GM13976 (cell line): Measurements from ENCODE around the gene FBXO47.

Source experiments
- DNase-seq: peaks from one replicate; pipeline ENCODE4 v3.0.0; 2012; ENCODE audit warnings: low spot score
- CTCF ChIP-seq: IDR thresholded peaks from 2 replicates; pipeline ENCODE4 v1.5.1; 2012; ENCODE audit warnings: borderline replicate concordance, mild to moderate bottlenecking; ENCODE audit not compliant: insufficient read depth; ENCODE audit errors: extremely low read depth, missing control alignments, control extremely low read depth
- in situ Hi-C: fragments of 300-500 bp; cut with MboI; formaldehyde crosslinking; loops from one replicate; pipeline ENCODE4 v1.12.0; 2022; ENCODE audit warnings: low sequenced_read_pairs, mixed read lengths, inconsistent platforms; ENCODE audit not compliant: unreplicated experiment

The FBXO47 gene

DNA sequence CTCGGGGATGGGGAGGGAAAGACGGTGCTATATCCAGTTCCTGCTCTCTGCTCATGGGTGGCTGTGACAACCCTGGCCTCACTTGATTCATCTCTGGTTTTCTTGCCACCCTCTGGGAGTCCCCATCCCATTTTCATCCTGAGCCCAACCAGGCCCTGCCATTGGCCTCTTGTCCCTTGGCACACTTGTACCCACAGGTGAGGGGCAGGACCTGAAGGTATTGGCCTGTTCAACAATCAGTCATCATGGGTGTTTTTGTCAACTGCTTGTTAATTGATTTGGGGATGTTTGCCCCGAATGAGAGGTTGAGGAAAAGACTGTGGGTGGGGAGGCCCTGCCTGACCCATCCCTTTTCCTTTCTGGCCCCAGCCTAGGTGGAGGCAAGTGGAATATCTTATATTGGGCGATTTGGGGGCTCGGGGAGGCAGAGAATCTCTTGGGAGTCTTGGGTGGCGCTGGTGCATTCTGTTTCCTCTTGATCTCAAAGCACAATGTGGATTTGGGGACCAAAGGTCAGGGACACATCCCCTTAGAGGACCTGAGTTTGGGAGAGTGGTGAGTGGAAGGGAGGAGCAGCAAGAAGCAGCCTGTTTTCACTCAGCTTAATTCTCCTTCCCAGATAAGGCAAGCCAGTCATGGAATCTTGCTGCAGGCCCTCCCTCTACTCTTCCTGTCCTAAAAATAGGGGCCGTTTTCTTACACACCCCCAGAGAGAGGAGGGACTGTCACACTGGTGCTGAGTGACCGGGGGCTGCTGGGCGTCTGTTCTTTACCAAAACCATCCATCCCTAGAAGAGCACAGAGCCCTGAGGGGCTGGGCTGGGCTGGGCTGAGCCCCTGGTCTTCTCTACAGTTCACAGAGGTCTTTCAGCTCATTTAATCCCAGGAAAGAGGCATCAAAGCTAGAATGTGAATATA lies 46.6 kb downstream of the FBXO47 start:
- in situ Hi-C loops: no loop called here
- TF ChIP-seq CTCF: no peak
- no peak for DNase-seq

DNA sequence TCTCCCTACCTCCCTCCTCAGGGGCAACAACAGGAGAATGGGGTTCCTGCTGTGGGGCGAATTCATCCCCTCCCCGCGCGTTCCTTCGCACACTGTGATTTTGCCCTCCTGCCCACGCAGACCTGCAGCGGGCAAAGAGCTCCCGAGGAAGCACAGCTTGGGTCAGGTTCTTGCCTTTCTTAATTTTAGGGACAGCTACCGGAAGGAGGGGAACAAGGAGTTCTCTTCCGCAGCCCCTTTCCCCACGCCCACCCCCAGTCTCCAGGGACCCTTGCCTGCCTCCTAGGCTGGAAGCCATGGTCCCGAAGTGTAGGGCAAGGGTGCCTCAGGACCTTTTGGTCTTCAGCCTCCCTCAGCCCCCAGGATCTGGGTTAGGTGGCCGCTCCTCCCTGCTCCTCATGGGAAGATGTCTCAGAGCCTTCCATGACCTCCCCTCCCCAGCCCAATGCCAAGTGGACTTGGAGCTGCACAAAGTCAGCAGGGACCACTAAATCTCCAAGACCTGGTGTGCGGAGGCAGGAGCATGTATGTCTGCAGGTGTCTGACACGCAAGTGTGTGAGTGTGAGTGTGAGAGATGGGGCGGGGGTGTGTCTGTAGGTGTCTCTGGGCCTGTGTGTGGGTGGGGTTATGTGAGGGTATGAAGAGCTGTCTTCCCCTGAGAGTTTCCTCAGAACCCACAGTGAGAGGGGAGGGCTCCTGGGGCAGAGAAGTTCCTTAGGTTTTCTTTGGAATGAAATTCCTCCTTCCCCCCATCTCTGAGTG lies 47.7 kb downstream of the FBXO47 start:
- in situ Hi-C loops: no loop called here
- no peak for DNase-seq
- no peak for TF ChIP-seq CTCF

DNA sequence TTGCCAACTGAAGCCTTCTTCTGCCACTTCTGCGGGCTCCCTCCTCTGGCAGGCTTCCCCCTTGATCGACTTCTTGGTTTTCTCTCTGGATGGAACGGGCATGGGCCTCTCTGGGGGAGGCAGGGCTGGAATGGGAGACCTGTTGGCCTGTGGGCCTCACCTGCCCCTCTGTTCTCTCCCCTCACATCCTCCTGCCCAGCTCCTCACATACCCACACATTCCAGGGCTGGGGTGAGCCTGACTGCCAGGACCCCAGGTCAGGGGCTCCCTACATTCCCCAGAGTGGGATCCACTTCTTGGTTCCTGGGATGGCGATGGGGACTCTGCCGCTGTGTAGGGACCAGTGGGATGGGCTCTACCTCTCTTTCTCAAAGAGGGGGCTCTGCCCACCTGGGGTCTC lies 48.3 kb downstream of the FBXO47 start:
- no peak for TF ChIP-seq CTCF
- in situ Hi-C loops: no loop called here
- DNase-seq: no peak

- no peak for TF ChIP-seq CTCF
- in situ Hi-C loops: no loop called here
- DNase-seq: no peak
Measured at GRCh38 chr17:38918129-38918913, 48.9 kb downstream of the FBXO47 start.

DNA sequence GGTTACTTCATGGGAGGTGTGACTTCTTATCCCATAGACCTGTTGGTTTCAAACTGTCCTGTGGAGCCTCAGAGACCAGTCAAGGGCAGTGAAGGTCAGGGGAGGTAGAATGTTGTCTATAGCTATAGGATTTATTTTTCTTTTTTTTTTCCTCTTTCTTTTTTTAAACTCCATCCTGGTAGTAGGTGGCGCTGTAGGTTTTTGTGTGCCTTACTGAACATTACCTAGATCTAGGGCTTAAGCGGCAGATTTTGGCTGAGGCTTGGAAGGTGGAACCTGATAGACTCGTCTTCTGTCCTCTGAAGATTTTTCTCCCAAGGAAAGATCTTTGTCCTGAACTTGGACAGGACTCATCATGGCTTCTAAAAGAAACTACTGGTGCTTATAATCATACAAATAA lies 49.9 kb downstream of the FBXO47 start:
- no peak for DNase-seq
- no peak for TF ChIP-seq CTCF
- in situ Hi-C loops: no loop called here

DNA sequence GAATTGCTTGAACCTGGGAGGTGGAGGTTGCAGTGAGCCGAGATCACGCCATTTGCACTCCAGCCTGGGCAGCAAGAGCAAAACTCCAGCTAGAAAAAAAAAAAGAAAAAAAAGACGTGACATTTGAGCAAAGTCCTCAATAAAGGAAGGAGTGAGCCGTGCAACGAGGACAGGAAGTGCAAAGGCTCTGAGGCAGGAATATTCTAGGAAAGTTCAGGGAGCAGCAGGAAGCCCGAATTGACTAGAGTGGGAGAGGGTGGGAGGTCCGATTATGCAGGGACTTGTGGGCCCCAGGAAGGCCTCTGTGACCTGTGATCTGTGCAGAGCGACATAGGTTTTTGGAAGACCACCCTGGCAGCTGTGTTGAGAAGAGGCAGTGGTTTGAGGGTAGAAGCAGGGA lies 50.4 kb downstream of the FBXO47 start:
- no peak for DNase-seq
- in situ Hi-C loops: no loop called here
- TF ChIP-seq CTCF: no peak
